ENCODE results near the gene SESN1.
"Not testable (repeated sequence)": the region's sequence is repeated elsewhere in the genome, so short reads cannot be mapped to it uniquely, and the experiment has no call there.

Gene SESN1

GRCh38 chr6:109135600-109135999 is 41.0 kb upstream of the SESN1 start:
- H3K4me3 ChIP-seq (ENCODE audit: low read length, poor library complexity, severe bottlenecking); H3K9me3 ChIP-seq (ENCODE audit: insufficient read depth, low read depth, low read length); H3K9me2 ChIP-seq (replicated peaks; ENCODE audit: low read depth, low read length); H2AFZ ChIP-seq (ENCODE audit: low read length); H3K36me3 ChIP-seq (ENCODE audit: insufficient read depth, low read length); H4K20me1 ChIP-seq (ENCODE audit: insufficient read depth, low read length, poor library complexity, severe bottlenecking); H3K4me1 ChIP-seq (ENCODE audit: insufficient read depth, low read length, poor library complexity, severe bottlenecking); H3K79me2 ChIP-seq (ENCODE audit: insufficient read depth, low read length); H3K4me2 ChIP-seq (ENCODE audit: low read depth, low read length, poor library complexity, severe bottlenecking); H3K9ac ChIP-seq (ENCODE audit: low read depth, low read length, poor library complexity, severe bottlenecking); H3F3A ChIP-seq (ENCODE audit: low read depth); H3K27me3 ChIP-seq (ENCODE audit: insufficient read depth, low read length, poor library complexity, severe bottlenecking): not testable (repeated sequence)

- H3K4me2 ChIP-seq (ENCODE audit: low read depth, low read length, poor library complexity, severe bottlenecking): no peak overlapping the region
- H3K9ac ChIP-seq (ENCODE audit: low read depth, low read length, poor library complexity, severe bottlenecking): no peak overlapping the region
- H3K27me3 ChIP-seq (ENCODE audit: insufficient read depth, low read length, poor library complexity, severe bottlenecking): no peaks in the 10 kb centered on the region
- no peaks in the 10 kb centered on the region for H3K9me2 ChIP-seq (replicated peaks; ENCODE audit: low read depth, low read length)
- H3K9me3 ChIP-seq (ENCODE audit: insufficient read depth, low read depth, low read length): no peaks in the 10 kb centered on the region
- peaks cover 8% of the 10 kb centered on the region; the same call in 1 of the 2 replicates for H3K36me3 ChIP-seq (ENCODE audit: insufficient read depth, low read length)
- H3K4me3 ChIP-seq (ENCODE audit: low read length, poor library complexity, severe bottlenecking): no peak overlapping the region
- H4K20me1 ChIP-seq (ENCODE audit: insufficient read depth, low read length, poor library complexity, severe bottlenecking): no peaks in the 10 kb centered on the region
- peaks cover 5% of the 10 kb centered on the region; the same call in 1 of the 2 replicates for H3K79me2 ChIP-seq (ENCODE audit: insufficient read depth, low read length)
- no peaks in the 10 kb centered on the region for H3F3A ChIP-seq (ENCODE audit: low read depth)
- no peaks in the 10 kb centered on the region for H3K4me1 ChIP-seq (ENCODE audit: insufficient read depth, low read length, poor library complexity, severe bottlenecking)
- TF ChIP-seq, protein P1, sequence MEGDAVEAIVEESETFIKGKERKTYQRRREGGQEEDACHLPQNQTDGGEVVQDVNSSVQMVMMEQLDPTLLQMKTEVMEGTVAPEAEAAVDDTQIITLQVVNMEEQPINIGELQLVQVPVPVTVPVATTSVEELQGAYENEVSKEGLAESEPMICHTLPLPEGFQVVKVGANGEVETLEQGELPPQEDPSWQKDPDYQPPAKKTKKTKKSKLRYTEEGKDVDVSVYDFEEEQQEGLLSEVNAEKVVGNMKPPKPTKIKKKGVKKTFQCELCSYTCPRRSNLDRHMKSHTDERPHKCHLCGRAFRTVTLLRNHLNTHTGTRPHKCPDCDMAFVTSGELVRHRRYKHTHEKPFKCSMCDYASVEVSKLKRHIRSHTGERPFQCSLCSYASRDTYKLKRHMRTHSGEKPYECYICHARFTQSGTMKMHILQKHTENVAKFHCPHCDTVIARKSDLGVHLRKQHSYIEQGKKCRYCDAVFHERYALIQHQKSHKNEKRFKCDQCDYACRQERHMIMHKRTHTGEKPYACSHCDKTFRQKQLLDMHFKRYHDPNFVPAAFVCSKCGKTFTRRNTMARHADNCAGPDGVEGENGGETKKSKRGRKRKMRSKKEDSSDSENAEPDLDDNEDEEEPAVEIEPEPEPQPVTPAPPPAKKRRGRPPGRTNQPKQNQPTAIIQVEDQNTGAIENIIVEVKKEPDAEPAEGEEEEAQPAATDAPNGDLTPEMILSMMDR (conservative IDR thresholded peaks at IDR 0.05; ENCODE audit: low read length): no peak
- TF ChIP-seq EZH2phosphoT487 (IDR thresholded peaks at IDR 0.05; ENCODE audit: borderline replicate concordance): no peak
- no peak overlapping the region for H2AFZ ChIP-seq (ENCODE audit: low read length)
Observed at GRCh38 chr6:109130065-109130464, 35.4 kb upstream of the SESN1 start.

DNA sequence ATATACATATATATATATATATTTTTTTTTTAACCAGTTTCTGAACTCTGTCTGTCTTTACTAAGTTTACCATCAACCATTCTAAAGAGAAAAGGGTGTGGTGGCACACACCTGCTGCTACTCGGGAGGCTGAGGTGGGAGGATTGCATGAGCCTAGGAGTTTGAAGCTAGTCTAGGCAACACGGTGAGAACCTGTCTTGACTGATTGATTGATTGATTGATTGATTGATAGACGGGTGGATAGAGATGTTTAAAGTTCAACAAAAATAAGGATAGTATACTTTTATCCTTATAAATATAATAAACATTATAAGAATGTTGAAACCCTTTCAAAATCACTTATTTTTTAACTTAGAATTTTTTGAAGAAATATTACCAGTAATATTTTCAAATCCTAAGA is 30.9 kb upstream of the SESN1 start:
- peaks cover 10% of the 10 kb centered on the region for H3K4me1 ChIP-seq (ENCODE audit: insufficient read depth, low read length, poor library complexity, severe bottlenecking)
- no peak overlapping the region for H3K9ac ChIP-seq (ENCODE audit: low read depth, low read length, poor library complexity, severe bottlenecking)
- peaks cover 49% of the 10 kb centered on the region for H3K79me2 ChIP-seq (ENCODE audit: insufficient read depth, low read length)
- H3K36me3 ChIP-seq (ENCODE audit: insufficient read depth, low read length): peaks cover 5% of the 10 kb centered on the region; the same call in 1 of the 2 replicates
- no peak overlapping the region for H3K4me3 ChIP-seq (ENCODE audit: low read length, poor library complexity, severe bottlenecking)
- no peaks in the 10 kb centered on the region for H3K9me3 ChIP-seq (ENCODE audit: insufficient read depth, low read depth, low read length)
- H3K27me3 ChIP-seq (ENCODE audit: insufficient read depth, low read length, poor library complexity, severe bottlenecking): no peaks in the 10 kb centered on the region
- no peaks in the 10 kb centered on the region for H3F3A ChIP-seq (ENCODE audit: low read depth)
- no peaks in the 10 kb centered on the region for H3K9me2 ChIP-seq (replicated peaks; ENCODE audit: low read depth, low read length)
- no peak overlapping the region for H3K4me2 ChIP-seq (ENCODE audit: low read depth, low read length, poor library complexity, severe bottlenecking)
- H2AFZ ChIP-seq (ENCODE audit: low read length): no peak overlapping the region
- no peaks in the 10 kb centered on the region for H4K20me1 ChIP-seq (ENCODE audit: insufficient read depth, low read length, poor library complexity, severe bottlenecking)
- TF ChIP-seq EZH2phosphoT487 (IDR thresholded peaks at IDR 0.05; ENCODE audit: borderline replicate concordance): no peak
- TF ChIP-seq, protein P1 (conservative IDR thresholded peaks at IDR 0.05; ENCODE audit: low read length): no peak

- Histone ChIP-seq H3K79me2 (ENCODE audit: insufficient read depth, low read length) (peaks cover 57% of the 10 kb centered on the region), H3K4me2 (ENCODE audit: low read depth, low read length, poor library complexity, severe bottlenecking) (no peak overlapping the region), H3K4me3 (ENCODE audit: low read length, poor library complexity, severe bottlenecking) (no peak overlapping the region), H3K9me3 (ENCODE audit: insufficient read depth, low read depth, low read length) (no peaks in the 10 kb centered on the region), H3K9ac (ENCODE audit: low read depth, low read length, poor library complexity, severe bottlenecking) (no peak overlapping the region), H3K4me1 (ENCODE audit: insufficient read depth, low read length, poor library complexity, severe bottlenecking) (peaks cover 20% of the 10 kb centered on the region), H3K36me3 (ENCODE audit: insufficient read depth, low read length) (no peaks in the 10 kb centered on the region), H3K27me3 (ENCODE audit: insufficient read depth, low read length, poor library complexity, severe bottlenecking) (no peaks in the 10 kb centered on the region), H4K20me1 (ENCODE audit: insufficient read depth, low read length, poor library complexity, severe bottlenecking) (no peaks in the 10 kb centered on the region), H3F3A (ENCODE audit: low read depth) (no peaks in the 10 kb centered on the region), H3K9me2 (replicated peaks; ENCODE audit: low read depth, low read length) (no peaks in the 10 kb centered on the region), H2AFZ (ENCODE audit: low read length) (no peak overlapping the region)
- no peak for TF ChIP-seq EZH2phosphoT487 (IDR thresholded peaks at IDR 0.05; ENCODE audit: borderline replicate concordance)
- TF ChIP-seq, protein P1 (conservative IDR thresholded peaks at IDR 0.05; ENCODE audit: low read length): no peak
Observed at GRCh38 chr6:109124219-109124618, 29.6 kb upstream of the SESN1 start.
